Renal cortical epithelial cell (primary cell): Measurements from ENCODE around the gene KRTAP9-3. TPM values are rescaled to one million over a fixed set of nuclear protein-coding genes. Genes with fewer than 3 reads are reported as not detected.
"Not testable (repeated sequence)": the region's sequence is repeated elsewhere in the genome, so short reads cannot be mapped to it uniquely, and the experiment has no call there.

Source experiments
- DNase-seq: peaks from one replicate; pipeline ENCODE4 v3.0.0-alpha.2; 2011; ENCODE audit warnings: low read depth
- total RNA-seq: library from RNA; depleted of rRNA; stranded (reverse); fragments of >200 nt; gene quantifications from 2 replicates; pipeline ENCODE4 v1.2.3, GENCODE V29; 2014

Gene KRTAP9-3
- total RNA-seq, 1 donor from 2014 or later = not detected

DNA sequence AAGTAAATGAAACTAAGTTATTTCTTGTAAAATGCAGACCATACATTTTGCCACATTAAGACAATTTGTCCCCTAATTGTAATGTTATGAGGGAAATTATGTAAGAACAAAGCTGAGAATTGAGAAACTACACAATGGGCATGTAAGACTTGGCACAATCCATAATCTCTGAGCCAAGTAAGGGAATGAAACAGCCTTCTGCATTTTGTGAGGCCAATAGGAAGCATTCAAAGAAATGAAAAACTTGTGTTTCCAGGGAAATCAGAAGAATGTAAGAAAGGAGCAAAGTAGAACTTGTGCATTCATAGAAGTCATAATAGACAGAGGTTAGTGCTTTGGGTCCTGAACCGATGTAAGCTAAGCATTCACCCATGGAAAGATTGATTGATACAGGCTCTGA lies 19.0 kb downstream of the KRTAP9-3 start:
- DNase-seq = no peak

DNA sequence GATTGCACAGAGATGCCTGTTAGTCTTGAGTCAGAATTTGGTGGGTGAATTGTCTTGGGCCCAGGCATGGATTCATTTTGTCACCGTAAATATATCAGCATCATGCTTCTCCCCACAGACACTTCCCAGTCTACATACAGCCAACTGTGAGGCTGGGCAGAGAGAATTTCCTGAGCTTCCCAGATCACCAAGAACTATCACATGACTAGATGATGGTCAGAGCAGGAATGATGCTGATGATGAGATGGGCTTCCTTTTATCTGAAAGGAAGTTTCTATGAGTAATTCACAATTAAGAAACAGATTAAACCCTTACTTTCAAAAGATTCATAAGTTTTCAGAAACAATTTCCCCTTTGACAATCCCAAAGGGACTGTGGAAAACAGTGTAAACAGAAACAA lies 22.6 kb downstream of the KRTAP9-3 start:
- DNase-seq = no peak

GRCh38 chr17:41255381-41256290 lies 23.4 kb downstream of the KRTAP9-3 start, which contains the start of gene KRTAP9-9:
TSS of gene KRTAP9-9 (plus strand) at chr17:41255384.
- not testable (repeated sequence) for DNase-seq

GRCh38 chr17:41256291-41256685 lies 24.0 kb downstream of the KRTAP9-3 start:
- DNase-seq = no peak

GRCh38 chr17:41258406-41258805 lies 26.2 kb downstream of the KRTAP9-3 start:
- DNase-seq = no peak

GRCh38 chr17:41263212-41263611 lies 31.0 kb downstream of the KRTAP9-3 start:
- no peak for DNase-seq

DNA sequence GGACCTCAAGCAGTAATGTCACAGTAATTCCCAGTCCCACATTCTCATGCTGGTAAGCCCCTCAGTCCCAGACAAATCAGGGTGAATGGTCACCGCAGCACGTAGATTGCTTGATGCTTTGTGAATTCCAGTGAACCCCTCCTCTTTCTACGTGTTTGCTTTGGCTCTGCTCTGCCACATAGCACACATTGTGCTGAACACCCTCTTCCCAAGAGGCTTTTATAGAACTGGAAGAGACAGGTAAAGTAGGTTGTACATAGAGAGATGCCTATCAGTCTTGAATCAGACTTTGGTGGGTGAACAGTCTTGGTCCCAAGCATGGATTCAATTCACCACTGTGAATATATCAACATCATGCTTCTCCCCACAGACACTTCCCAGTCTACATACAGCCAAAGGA lies 32.4 kb downstream of the KRTAP9-3 start:
- no peak for DNase-seq

GRCh38 chr17:41265078-41265477 lies 32.8 kb downstream of the KRTAP9-3 start, which contains the start of gene KRTAP9-6:
TSS of gene KRTAP9-6 (plus strand) at chr17:41265378. CDS start at chr17:41265378, 0 bp downstream.
- no peak for DNase-seq

GRCh38 chr17:41267711-41268110 lies 35.5 kb downstream of the KRTAP9-3 start:
- DNase-seq = no peak

DNA sequence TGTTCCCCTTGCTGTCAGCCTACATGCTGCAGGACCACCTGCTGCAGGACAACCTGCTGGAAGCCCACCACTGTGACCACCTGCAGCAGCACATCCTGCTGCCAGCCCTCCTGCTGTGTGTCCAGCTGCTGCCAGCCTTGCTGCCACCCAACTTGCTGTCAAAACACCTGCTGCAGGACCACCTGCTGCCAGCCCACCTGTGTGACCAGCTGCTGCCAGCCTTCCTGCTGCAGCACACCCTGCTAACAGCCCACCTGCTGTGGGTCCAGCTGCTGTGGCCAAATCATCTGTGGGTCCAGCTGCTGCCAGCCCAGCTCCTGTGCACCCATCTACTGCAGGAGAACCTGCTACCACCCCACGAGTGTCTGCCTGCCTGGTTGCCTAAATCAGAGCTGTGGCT lies 39.1 kb downstream of the KRTAP9-3 start:
- DNase-seq = not testable (repeated sequence)

GRCh38 chr17:41271858-41272257 lies 39.6 kb downstream of the KRTAP9-3 start:
- DNase-seq = no peak

- DNase-seq = not testable (repeated sequence)
These were observed 43.5 kb downstream of the KRTAP9-3 start, which contains the start of gene KRTAP9-7 for GRCh38 chr17:41275648-41276190. TSS of gene KRTAP9-7 (plus strand) at chr17:41275698. CDS start at chr17:41275698, 0 bp downstream.

DNA sequence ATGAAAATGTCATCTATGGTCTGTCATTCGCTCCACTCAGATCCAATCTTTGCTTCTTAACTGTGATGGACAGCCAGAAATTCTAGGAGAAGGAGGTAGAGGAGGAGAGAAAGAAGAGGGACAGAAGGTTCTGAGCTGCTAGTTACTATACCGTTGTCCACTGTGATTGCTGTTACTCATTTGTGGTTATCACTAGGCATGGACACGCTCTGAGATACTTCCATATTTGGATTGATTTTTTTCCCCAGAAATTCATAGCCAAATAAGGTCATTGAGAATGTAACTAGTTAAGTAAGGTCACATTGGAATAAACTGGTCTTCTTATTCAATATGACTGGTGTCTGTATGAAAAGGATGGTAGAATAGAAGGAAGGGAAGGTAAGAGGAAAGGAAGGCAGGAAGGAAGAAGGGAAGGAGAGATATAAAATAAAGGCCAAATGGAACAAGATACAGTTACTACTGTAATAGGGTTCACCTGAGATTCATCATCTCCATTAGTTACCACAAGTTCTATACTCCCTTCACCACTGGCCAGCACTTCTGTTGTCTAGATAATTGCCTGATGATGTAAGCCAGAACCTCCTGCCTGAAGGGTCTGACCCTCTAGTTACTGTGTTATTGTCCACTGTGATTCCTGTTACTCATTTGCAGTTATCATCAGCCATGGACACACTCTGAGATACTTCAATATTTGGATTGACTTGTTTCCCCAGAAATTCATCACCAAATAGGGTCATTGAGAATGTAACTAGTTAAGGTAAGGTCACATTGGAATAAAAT lies 46.1 kb downstream of the KRTAP9-3 start:
- DNase-seq = peak; percentile 62

Other genes starting within 250 kb of the KRTAP9-3 start
- gene KRT40, start 248.1 kb upstream of the KRTAP9-3 start, total RNA-seq = not detected in 2 replicates
- not detected in 2 replicates for gene KRTAP3-3, start 238.3 kb upstream of the KRTAP9-3 start, total RNA-seq
- gene KRTAP3-2, start 232.5 kb upstream of the KRTAP9-3 start, total RNA-seq = not detected in 2 replicates
- gene KRTAP3-1, start 223.3 kb upstream of the KRTAP9-3 start, total RNA-seq = not detected in 2 replicates
- gene KRTAP1-5, start 205.2 kb upstream of the KRTAP9-3 start, total RNA-seq = not detected in 2 replicates
- not detected in 2 replicates for gene KRTAP1-4, start 202.3 kb upstream of the KRTAP9-3 start, total RNA-seq
- gene KRTAP1-3, start 197.6 kb upstream of the KRTAP9-3 start, total RNA-seq = not detected in 2 replicates
- gene KRTAP1-1, start 191.0 kb upstream of the KRTAP9-3 start, total RNA-seq = 0.25 and 0.35 TPM in 2 replicates
- gene KRTAP2-1, start 185.1 kb upstream of the KRTAP9-3 start, total RNA-seq = not detected in 2 replicates
- gene KRTAP2-2, start 177.2 kb upstream of the KRTAP9-3 start, total RNA-seq = 0.15 TPM in 1 of 2 replicates, not detected in the other
- 0.55 and 5.9 TPM in 2 replicates for gene KRTAP2-3, start 172.3 kb upstream of the KRTAP9-3 start, total RNA-seq
- gene KRTAP2-4, start 166.6 kb upstream of the KRTAP9-3 start, total RNA-seq = not detected in 2 replicates
- not detected in 2 replicates for gene KRTAP4-7, start 148.3 kb upstream of the KRTAP9-3 start, total RNA-seq
- not detected in 2 replicates for gene KRTAP4-8, start 134.3 kb upstream of the KRTAP9-3 start, total RNA-seq
- gene KRTAP4-16, start 130.2 kb upstream of the KRTAP9-3 start, total RNA-seq = not detected in 2 replicates
- not detected in 2 replicates for gene KRTAP4-9, start 127.1 kb upstream of the KRTAP9-3 start, total RNA-seq
- gene KRTAP4-11, start 114.1 kb upstream of the KRTAP9-3 start, total RNA-seq = not detected in 2 replicates
- gene KRTAP4-12, start 108.3 kb upstream of the KRTAP9-3 start, total RNA-seq = not detected in 2 replicates
- not detected in 2 replicates for gene KRTAP4-6, start 91.9 kb upstream of the KRTAP9-3 start, total RNA-seq
- gene KRTAP4-5, start 82.6 kb upstream of the KRTAP9-3 start, total RNA-seq = not detected in 2 replicates
- not detected in 2 replicates for gene KRTAP4-4, start 71.7 kb upstream of the KRTAP9-3 start, total RNA-seq
- gene KRTAP4-3, start 64.2 kb upstream of the KRTAP9-3 start, total RNA-seq = not detected in 2 replicates
- gene KRTAP4-2, start 54.2 kb upstream of the KRTAP9-3 start, total RNA-seq = not detected in 2 replicates
- not detected in 2 replicates for gene KRTAP4-1, start 47.5 kb upstream of the KRTAP9-3 start, total RNA-seq
- not detected in 2 replicates for gene KRTAP9-1, start 42.6 kb upstream of the KRTAP9-3 start, total RNA-seq
- not detected in 2 replicates for gene KRTAP9-2, start 5.8 kb upstream of the KRTAP9-3 start, total RNA-seq
- gene KRTAP9-8, start 5.5 kb downstream of the KRTAP9-3 start, total RNA-seq = not detected in 2 replicates
- gene KRTAP9-4, start 17.2 kb downstream of the KRTAP9-3 start, total RNA-seq = not detected in 2 replicates
- gene KRTAP9-9, start 22.9 kb downstream of the KRTAP9-3 start, total RNA-seq = not detected in 2 replicates
- not detected in 2 replicates for gene KRTAP9-6, start 32.9 kb downstream of the KRTAP9-3 start, total RNA-seq
- not detected in 2 replicates for gene KRTAP9-7, start 43.2 kb downstream of the KRTAP9-3 start, total RNA-seq
- gene KRTAP29-1, start 70.4 kb downstream of the KRTAP9-3 start, total RNA-seq = not detected in 2 replicates
- gene KRTAP16-1, start 76.9 kb downstream of the KRTAP9-3 start, total RNA-seq = not detected in 2 replicates
- not detected in 2 replicates for gene KRTAP17-1, start 83.3 kb downstream of the KRTAP9-3 start, total RNA-seq
- not detected in 2 replicates for gene KRT33A, start 118.4 kb downstream of the KRTAP9-3 start, total RNA-seq
- gene KRT33B, start 137.4 kb downstream of the KRTAP9-3 start, total RNA-seq = not detected in 2 replicates
- 0.05 and 26.4 TPM in 2 replicates for gene KRT34, start 149.9 kb downstream of the KRTAP9-3 start, total RNA-seq
- not detected in 2 replicates for gene KRT31, start 165.2 kb downstream of the KRTAP9-3 start, total RNA-seq
- not detected in 2 replicates for gene KRT37, start 192.1 kb downstream of the KRTAP9-3 start, total RNA-seq
- gene KRT38, start 208.5 kb downstream of the KRTAP9-3 start, total RNA-seq = not detected in 2 replicates
- gene KRT32, start 234.9 kb downstream of the KRTAP9-3 start, total RNA-seq = not detected in 2 replicates
- not detected in 2 replicates for gene KRT35, start 248.7 kb downstream of the KRTAP9-3 start, total RNA-seq